A549 (cell line): ENCODE measurements around the gene MVB12B.

Experiments used
- CTCF ChIP-seq: fragments of >200 bp; sonication (Bioruptor Twin); formaldehyde crosslinking; IDR thresholded peaks from 3 replicates; pipeline ENCODE4 v1.5.1; 2016
- HOXA7 ChIP-seq: fragments of 250-450 bp; sonication (Bioruptor Pico); IDR thresholded peaks from 2 replicates; pipeline ENCODE4 v1.5.0; 2020; ENCODE audit warnings: mild to moderate bottlenecking, moderate library complexity
- MAX ChIP-seq: IDR thresholded peaks from 2 replicates; pipeline ENCODE4 v1.6.1; 2012
- NFE2L2 ChIP-seq: fragments of 150-350 bp; conservative IDR thresholded peaks from 2 replicates; pipeline ENCODE4 v1.6.1; 2014; ENCODE audit warnings: low read length
- POLR2A ChIP-seq: IDR thresholded peaks from 2 replicates; pipeline ENCODE4 v1.6.1; 2012; ENCODE audit warnings: mild to moderate bottlenecking, low read length
- RAD21 ChIP-seq, 2 experiments: fragments of >200 bp in 1 of 2; sonication (Bioruptor Twin) in 1 of 2; formaldehyde crosslinking in 1 of 2; IDR thresholded peaks in 1 of 2; conservative IDR thresholded peaks in 1 of 2; 2 replicates in 1 of 2; 3 replicates in 1 of 2; pipeline ENCODE4 v1.6.1; 2012 to 2018; ENCODE audit warnings: inconsistent platforms in 1 of 2
- REST ChIP-seq: fragments of 200-600 bp; sonication (generic); IDR thresholded peaks from 2 replicates; pipeline ENCODE4 v1.6.1; 2016; ENCODE audit warnings: antibody characterized with exemption, mild to moderate bottlenecking, moderate library complexity
- RFX5 ChIP-seq: fragments of 450-650 bp; IDR thresholded peaks from 2 replicates; pipeline ENCODE4 v1.7.1; 2014; ENCODE audit warnings: antibody characterized with exemption, mild to moderate bottlenecking, moderate library complexity
- SREBF2 ChIP-seq: fragments of 450-650 bp; IDR thresholded peaks from 2 replicates; pipeline ENCODE4 v1.6.1; 2014; ENCODE audit warnings: mild to moderate bottlenecking, moderate library complexity
- TP53 ChIP-seq: fragments of 250-450 bp; sonication (Bioruptor Pico); IDR thresholded peaks from 2 replicates; pipeline ENCODE4 v1.5.0; 2021; ENCODE audit warnings: mild to moderate bottlenecking, moderate library complexity

GRCh38 chr9:126418608-126419007 is 92.0 kb downstream of the MVB12B start:
- TF ChIP-seq MAX: no peak
- TF ChIP-seq POLR2A: no peak
- TF ChIP-seq RFX5: no peak
- no peak for TF ChIP-seq NFE2L2
- TF ChIP-seq CTCF: no peak
- TF ChIP-seq HOXA7 (CRISPR knock-in tag): no peak
- no peak for TF ChIP-seq RAD21 (conservative IDR thresholded peaks at IDR 0.05 in 1 of 2, IDR thresholded peaks at IDR 0.05 in 1 of 2)
- TF ChIP-seq REST: no peak
- no peak for TF ChIP-seq TP53 (CRISPR knock-in tag)
- no peak for TF ChIP-seq SREBF2
